Lung microvascular endothelial cell (primary cell): Measurements from ENCODE around the gene TERT. TPM values are rescaled to one million over a fixed set of nuclear protein-coding genes. Genes with fewer than 3 reads are reported as not detected.

Experiments used
- DNase-seq, 2 donors: peaks; one replicate each; pipeline versions ENCODE4 v3.0.0 to v3.0.0-alpha.2; 2010; ENCODE audit warnings: low read depth in 2 of 2
- total RNA-seq: library from RNA; depleted of rRNA; stranded (reverse); fragments of >200 nt; gene quantifications from 2 replicates; pipeline ENCODE4 v1.2.1, GENCODE V29; 2014

TERT gene
- total RNA-seq, 1 donor from 2014 or later, result not detected

GRCh38 chr5:1206521-1207412, 88.1 kb downstream of the TERT start:
- no peak for DNase-seq

GRCh38 chr5:1205255-1206180, 89.3 kb downstream of the TERT start:
- DNase-seq, result no peak

GRCh38 chr5:1204693-1205242, 90.1 kb downstream of the TERT start:
- peak; percentile 26 to 44 for DNase-seq

GRCh38 chr5:1203968-1204692, 90.7 kb downstream of the TERT start:
- no peak for DNase-seq

- DNase-seq, result no peak
These were observed 91.4 kb downstream of the TERT start for GRCh38 chr5:1203311-1203967.

Other genes with a start within 250 kb of the TERT start
- 13.9 and 32.5 TPM in 2 replicates for gene SLC12A7, start 183.0 kb downstream of the TERT start, total RNA-seq
- gene SLC6A19, start 93.5 kb downstream of the TERT start, total RNA-seq, result not detected in 2 replicates
- not detected in 2 replicates for gene SLC6A18, start 69.7 kb downstream of the TERT start, total RNA-seq
- gene CLPTM1L, start 50.0 kb upstream of the TERT start, total RNA-seq, result 211 and 357 TPM in 2 replicates
- not detected in 2 replicates for gene SLC6A3, start 150.4 kb upstream of the TERT start, total RNA-seq
- 17.7 and 26.2 TPM in 2 replicates for gene LPCAT1, start 228.9 kb upstream of the TERT start, total RNA-seq